GM19035 (cell line): ENCODE measurements around the gene CNOT6.

Source experiments
- ATAC-seq: cut with Tn5 transposase; IDR thresholded peaks from one replicate; pipeline ENCODE4 v1.9.1; 2021; ENCODE audit not compliant: unreplicated experiment

Gene CNOT6

DNA sequence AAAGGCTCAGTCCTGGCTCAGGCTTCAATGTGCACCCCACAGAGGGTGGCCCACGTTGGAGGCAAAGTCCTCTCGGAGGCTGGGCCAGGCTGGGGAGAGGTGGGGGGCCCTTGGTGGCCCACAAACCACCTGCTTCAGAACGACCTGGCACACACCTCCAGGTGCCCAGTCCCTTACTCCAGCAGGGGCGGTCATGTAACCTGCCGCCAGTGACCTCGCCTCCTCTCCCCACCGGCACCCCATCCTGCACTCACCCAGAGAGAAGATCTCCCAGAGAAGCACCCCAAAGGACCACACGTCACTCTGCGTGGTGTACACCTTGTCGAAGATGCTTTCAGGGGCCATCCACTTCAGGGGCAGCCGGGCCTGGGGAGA lies 119.6 kb downstream of the CNOT6 start:
- no peak for ATAC-seq

DNA sequence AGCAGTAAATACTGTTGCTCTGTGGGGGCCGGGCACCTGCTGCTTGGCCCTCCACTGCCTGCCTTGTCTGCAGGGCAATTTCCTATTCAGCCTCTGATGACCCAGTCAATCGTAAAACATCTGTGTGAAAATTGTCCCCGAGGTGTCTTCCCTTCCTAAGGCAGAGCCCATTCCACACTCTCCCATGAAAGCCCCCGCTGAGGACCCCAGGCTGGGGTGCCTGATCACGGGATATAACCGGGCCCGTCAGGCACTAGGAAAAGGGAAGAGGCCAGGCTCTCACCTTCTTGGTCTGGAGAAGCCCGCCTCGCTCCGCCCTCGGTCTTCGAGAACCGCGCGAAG lies 124.3 kb downstream of the CNOT6 start:
- ATAC-seq: no peak

DNA sequence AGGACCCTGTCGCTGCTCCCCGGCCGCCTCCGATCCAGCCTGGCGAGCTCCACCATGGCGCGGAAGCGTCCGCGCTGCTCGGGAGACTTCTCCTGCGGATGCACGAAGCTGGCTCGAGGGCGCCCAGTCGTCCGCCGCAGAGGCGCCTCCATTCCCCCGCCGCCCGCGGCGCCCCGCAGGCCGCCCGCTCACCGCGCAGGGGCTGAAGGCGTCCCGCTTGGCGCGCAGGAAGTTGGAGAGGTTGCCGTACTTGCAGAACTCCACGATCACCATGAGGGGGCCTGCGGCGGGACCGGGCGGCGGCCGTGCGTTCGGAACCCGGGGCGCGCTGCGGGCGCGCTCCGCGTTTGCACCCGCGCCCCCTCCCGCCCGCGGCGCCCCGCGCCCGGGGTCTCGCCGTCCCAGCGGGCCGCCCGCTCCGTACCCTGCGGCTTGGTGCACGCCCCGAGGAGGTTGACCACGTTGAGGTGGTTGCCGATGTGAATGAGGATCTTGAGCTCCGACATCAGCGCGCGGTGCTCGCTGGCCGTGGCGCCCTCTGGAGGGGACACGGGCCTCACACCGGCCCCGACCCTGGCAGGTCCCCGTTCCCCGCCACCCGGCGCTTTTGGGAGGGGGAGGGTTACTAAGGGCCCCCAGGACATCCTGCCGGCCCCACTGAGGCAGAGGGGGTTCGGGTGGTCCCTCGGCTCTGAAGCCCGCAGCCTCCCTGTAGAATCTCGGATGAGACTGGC lies 124.8 kb downstream of the CNOT6 start:
- no peak for ATAC-seq

DNA sequence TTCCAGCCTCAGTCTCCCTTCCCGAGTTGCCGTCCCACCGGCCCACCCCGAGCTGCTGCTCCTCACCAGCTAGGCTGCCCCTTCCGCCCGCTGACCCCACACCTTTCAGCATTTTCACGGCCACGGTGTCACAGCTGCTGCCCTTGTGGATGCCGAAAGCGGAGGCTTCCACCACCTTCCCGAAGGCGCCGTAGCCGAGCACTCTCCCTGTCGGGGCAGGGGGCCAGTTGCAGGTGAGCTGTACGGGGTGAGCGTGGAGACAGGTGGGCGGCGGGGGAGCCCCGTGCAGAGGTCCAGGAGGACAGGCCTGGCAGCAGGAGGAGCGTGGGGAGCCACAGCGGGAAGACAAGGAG lies 125.4 kb downstream of the CNOT6 start:
- no peak for ATAC-seq

DNA sequence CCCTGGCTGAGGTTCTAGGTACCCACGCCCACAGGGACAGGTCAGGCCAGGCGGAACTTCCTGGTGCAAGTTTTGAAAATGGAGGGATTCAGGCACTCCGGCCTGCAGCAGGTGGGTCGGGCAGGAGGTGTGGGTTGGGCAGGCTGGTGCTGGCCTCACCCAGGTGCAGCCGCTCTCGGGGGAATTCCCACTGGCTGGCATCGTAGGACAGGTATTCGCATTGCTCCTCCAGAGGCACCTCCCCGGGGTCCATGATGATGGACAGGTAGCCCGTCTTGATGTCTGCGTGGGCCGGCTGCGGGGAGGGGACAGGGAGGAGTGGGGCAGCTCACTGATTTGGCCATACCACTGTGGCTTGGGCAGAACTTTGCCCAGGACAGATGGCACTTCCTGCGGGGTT lies 125.8 kb downstream of the CNOT6 start:
- no peak for ATAC-seq

DNA sequence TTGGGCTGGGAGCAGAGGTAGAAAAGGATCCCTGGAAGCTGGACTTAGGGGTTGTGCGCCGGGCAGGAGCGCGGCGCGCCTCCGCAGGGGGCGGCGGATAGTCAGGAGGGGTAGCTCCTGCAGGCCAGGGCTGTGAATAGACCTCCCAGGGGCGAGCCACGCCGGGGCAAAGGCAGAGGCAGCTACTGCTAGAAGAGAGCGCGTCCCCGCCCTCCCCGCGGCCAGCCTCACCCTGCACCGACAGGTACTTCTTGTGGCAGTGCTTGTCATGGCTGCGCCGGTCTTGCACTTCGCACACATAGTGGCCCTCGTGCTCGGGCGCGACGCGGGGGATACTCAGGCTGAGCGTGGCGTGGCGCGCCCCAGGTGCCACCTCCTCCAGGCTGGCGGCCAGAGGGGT lies 127.1 kb downstream of the CNOT6 start:
- no peak for ATAC-seq

DNA sequence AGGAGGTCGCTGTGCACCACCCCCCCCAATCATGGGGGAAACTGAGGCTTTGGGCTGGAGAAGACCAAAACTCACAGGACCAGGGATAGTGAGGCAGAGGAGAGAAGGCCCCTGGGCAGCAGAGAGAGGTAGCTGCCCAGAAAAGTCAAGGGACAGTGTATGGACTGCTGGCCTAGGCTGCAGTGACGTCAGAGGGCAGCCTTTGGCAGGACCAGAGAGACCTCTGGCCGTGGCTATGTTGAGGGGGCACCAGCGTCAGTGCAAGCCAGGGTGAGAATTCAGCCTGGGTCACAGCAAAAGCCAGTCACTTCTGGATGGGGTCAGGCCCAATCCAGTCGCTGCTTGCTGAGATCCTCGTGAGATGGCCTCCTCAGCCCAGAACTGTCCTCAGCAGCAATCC lies 128.7 kb downstream of the CNOT6 start:
- ATAC-seq: no peak

DNA sequence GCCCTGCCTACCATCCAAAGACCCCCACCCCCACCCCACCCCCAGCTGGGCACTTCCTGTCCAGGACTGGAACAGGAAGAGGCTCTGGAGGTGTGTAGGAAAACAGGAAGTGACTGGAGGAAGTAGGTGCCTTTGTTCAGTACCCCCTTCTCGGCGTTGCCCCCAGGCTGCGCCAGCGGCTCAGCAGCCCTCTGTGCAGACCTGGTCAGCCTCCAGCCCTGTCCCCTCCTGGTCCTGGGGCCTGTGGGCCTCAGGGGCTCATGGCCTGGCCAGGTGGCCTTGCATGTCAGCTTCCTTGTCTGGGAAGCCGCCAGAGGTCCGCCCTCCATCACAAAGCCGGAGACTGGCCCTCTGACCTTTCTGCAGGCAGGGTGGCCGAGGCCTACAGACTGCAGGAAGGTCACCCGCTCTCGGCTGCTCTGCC lies 129.2 kb downstream of the CNOT6 start:
- no peak for ATAC-seq

DNA sequence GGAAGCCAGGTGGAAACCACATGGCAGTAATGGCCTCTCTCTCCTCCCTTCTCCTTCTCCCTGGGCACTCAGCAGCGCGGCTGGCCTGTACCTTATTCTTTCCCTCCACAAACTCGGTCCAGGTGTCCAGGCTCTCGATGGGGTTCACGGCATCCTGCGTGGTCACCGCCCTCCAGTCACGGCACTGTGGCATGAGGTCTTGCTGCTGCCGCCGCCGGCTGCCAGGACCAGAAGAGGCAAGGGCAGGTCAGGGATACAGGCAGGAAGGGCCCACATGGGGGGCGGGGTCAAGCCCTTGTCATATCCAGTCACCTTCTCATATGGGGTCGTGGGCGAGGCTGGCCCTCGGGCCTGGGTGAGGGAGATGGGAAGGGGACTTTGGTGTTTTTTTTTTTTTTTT lies 129.7 kb downstream of the CNOT6 start:
- no peak for ATAC-seq

DNA sequence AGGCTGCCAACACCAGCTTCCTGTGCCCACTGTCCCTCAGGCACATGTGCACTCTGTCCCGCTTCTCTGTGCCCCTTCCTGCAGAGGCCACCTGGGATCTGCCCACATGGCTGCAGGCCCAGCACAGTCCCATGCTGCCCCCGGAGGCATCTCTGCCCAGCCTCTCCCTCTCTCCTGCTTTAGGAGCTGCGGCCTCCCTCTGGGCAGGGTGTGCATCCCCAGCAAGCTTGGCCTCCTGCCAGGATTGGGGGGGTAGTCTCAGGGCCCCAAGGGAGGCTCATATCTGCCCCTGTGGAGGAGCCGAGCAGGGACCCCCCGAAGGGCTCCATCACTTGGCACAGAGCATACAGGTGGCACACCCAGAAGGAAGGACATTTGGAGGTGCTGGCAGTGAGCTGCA lies 130.4 kb downstream of the CNOT6 start:
- ATAC-seq: no peak

DNA sequence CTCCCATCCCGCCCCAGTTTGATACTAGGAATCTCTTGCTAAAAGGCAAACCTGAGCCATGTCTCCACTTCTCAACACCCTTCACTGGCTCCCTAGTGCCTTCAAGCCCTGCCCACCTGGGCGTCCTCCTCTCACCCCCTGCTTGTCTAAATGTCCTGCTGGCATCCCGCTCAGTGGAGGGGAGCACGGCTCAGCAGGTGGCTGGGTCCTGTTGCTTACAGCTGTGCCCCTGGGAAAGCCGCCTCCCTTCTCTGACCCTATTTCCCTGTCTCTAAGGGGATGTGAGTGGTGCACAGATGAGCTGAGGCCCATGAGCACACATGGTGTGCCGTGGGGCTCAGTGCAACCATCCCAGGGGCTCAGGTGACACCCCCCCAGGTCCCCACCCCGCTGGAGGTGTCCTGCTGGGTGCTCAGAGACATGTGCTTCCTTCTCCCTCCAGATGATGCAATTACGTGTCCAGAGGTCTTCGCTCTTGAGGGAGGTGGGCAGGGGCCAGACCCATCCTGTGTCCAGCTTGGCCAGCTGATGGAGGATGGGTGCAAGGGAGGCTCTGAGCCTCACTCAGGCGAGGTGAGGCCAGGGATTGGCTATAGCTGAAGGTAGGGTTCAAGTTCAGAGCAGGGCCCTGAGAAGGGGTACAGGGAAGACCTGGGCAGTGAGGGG lies 131.1 kb downstream of the CNOT6 start:
- no peak for ATAC-seq

DNA sequence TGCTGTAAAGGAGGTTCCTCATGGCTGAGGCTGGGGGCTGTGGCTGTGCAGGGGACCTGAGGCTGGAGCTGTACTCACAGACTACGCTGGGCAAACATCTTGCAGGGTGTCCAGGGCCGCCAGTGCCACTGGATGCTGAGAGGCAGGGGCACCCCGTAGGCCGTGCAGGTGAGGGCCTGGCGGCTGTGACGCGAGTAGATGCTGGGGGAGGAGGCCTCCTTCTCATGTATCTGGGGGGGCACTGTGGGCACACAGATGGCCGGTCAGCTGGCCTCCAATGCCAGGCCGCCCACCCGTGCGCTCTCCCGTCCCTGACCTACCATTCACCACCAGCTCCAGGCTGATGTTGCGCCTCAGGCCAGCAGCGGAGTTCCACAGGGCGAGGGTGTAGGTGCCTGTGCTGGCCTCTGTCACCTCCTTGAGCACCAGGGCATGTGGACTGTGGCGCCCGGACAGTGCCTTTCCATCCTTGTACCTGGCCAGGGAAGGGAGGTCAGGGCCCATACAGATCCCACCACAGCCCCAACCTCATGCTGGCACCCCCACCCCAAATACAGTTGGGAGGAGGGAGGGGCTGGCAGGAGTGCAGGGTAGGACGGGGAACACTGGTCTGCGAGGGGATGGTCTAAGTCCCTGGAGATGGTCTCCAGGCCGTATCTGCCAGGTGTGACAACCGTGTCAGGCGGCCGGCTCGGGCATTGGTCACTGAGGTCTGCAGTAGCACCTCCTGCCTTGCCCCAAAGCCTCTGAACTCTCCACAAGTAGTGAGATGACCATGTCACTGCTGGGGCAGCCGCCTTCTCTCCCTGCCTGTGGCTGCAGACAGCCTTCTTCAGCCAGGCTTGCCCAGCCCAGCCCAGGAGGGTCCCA lies 131.8 kb downstream of the CNOT6 start:
- ATAC-seq: no peak

DNA sequence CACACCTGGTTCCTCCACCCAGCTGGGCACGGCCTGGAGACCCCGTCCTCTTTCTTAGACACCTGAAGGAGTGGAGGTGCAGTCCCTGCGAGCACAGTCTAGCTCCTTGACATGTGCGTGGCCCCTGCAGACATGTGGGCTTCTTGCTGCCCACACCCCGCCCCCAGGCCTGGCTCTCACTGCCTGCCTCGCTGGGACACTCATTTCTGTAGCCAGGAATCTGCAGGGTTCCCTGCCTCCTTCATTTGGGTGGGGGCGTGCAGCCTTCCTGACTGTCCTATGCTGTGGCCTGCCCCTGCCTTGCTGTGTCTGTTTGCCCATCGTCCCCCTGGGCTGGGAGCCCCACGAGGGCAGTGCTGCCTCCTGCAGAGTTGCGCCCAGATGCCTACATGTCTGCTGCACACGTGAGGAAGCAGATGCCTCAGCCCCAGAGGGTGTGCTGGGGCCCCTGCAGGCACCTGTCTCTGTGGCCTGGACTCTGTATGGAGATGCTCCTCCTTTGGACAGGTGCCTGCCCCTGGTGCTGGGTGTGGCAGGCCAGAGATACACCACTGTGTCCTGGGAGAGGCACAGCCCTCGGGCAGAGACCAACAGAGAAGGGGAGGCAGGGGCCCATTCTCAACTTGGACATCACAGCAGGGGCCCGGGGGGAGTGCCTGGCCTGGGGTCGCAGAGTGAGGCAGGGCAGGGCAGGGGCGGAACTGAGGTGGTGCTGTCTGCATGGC lies 132.6 kb downstream of the CNOT6 start:
- no peak for ATAC-seq

DNA sequence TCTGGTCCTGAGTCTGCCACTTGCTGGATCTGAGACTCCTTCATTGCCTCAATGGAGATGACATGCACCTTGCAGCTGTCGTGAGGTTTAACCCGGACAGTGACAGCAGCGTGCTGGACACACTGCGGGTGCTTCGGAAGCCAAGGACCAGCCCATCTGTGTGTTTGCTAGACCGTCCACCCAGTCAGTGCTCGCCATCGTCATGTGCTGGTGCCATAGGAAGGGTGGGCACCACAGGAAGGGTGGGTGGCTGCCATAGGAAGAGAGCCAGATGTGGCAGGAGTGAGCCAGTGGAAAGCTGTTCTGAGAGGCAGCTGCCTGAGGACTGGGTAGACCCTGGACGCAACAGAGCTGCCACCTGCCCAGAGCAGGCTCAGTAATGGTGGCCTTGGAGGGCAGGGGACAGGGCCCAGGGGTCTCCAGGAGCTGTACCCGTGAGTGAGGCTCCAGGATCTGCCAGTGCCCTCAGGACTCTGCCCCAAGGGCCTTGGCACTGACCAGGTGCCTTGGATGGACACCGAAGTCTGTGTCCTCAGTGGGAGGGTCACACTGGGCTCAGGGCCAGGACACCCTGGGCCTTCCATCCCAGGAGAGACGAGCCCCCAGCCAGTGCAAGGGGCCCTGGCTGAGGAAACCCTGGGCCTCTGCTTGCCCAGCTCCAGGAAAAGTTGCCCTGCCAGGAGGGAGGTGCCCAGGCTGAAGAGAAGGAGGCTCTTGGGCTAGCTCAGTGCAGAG lies 133.4 kb downstream of the CNOT6 start:
- ATAC-seq: no peak
